ENCODE data around the gene PTGDR2.

The PTGDR2 gene

DNA sequence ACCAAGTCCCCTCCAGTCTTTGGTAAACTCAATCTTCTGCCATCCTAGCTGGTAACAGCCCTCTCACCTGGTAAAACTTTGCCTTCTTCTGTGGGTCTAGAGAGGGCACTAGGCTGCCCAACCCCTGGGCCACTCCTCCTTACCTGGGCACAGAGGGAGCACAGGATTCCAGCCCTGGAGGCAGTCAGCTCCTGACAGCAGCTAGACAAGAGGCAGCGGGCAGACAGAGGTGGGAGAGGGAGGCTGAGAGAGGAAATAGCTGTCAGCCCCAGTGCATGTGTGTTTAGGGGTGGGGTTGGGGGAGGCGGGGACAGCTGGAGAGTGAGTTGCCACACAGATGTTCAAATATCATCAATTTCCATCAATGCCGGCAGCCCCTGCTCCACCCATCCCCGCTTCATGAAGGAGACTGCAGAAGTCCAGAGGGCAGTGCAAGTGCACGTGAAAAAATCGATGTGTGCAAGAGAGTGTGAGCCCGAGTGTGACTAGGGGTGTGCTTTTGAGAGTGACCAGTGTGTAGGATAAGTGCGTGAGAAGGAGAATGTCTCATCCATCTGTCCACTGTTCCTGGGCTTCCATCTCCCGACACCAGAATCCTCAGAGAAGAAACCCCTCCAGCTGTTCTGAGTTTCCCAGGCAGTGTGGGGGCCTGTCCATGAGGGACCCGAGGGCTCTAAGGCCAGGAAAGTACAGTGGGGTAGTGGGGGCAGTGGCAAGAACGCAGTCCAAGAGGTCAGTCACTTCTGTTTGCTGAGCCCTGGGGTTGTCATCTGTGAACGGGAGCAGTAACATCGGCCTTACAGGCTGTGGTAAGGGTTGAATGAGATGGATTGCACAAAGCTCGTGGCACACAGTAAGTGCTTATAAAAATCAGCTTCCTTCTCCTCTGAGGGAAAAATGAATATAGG is at the start of gene PTGDR2:
TSS of gene PTGDR2 (minus strand) at position 225 of the 908 bp plus-strand sequence. CDS start 2,228 bp downstream, outside the sequence.
- DNase-seq: no peak

DNA sequence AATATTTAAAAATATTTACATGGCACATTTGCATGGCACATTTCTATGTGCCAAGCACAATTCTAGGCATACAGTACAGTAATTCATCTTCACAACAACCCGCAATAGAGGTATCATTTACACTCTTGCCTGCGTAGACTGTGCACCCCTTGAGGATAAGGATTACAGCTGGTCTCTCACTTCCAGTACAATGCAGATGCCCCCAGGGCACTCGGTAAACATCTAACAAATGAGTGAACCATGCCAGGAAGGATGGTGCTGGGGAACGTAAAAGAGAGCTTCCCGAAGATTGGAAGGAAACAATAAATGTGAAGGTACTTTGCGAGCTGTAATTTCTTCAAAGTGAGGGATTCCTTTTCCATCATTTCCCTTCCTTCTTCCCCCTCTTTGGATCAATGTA is 49.3 kb upstream of the PTGDR2 start:
- no peak for DNase-seq

DNA sequence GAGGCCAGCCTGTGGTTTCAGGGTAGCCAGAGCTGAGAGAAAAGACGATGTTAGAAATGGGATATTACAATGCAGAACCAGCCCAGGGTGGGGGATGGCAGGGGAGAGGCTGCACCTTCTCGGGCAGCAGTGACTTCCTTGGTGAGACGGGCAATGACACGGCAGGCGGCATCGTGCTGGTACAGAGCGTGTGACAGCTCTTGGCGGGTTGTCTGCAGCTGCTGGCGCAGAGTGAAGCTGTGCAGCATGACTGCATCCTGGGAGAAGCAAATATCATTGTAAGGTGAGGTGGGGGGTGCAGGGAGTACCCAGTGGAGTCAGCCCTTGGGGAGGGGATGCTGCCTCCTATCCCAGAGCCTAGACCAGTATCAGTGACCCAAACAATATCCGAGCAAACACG is 46.9 kb upstream of the PTGDR2 start:
- DNase-seq: no peak

DNA sequence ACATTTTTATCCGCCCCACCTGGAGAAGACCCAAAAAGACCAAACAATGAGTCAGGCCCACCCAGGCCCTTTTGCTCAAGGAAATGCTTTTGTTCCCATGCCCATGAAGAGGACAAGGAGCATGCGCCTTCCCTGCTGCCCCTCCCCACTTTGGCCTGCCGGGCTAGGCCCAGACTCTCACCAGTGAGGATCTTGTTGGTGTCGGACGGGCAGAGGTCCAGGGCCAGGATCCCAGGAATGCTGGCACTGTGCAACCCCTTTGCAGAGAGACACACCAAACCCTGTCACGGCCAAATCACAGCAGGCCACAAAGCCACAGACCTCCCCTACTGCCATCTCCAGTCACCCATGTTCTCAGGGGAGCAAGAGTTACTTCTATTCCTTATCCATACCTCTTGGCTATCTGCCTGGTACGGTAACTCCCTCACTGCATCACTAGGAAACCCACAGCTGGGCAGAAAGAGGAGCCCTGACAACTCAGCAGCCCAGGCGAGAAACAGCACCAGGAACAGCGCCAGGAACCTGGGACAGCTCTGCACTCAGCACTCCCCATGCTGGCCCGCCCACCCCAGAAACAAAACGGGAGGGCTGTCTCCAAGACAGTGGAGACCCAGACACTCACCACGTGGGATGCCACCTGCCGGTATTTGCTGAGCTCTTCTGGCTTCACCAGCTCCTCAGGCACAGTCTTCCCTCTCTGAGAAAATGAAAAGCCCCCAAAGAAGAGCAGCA is 45.1 kb upstream of the PTGDR2 start:
- DNase-seq: no peak

DNA sequence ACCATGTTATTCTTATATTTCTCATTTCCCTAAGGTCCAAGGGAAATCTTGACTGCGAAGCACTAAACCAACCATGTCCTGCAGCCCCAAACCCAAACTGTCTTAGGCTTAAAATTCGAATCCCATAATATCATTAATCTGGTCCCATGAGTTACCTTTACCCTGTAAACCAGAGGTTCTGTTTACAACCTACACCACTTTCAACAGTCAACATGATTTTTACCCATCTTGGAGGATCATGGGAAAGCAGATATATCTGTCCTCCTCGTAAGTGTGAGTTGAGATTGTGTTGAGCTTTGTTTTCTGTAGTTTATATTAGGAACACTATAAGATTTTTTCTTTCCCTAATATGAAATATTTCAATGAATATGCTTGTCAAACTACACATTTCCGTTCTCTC is 44.2 kb upstream of the PTGDR2 start:
- no peak for DNase-seq

DNA sequence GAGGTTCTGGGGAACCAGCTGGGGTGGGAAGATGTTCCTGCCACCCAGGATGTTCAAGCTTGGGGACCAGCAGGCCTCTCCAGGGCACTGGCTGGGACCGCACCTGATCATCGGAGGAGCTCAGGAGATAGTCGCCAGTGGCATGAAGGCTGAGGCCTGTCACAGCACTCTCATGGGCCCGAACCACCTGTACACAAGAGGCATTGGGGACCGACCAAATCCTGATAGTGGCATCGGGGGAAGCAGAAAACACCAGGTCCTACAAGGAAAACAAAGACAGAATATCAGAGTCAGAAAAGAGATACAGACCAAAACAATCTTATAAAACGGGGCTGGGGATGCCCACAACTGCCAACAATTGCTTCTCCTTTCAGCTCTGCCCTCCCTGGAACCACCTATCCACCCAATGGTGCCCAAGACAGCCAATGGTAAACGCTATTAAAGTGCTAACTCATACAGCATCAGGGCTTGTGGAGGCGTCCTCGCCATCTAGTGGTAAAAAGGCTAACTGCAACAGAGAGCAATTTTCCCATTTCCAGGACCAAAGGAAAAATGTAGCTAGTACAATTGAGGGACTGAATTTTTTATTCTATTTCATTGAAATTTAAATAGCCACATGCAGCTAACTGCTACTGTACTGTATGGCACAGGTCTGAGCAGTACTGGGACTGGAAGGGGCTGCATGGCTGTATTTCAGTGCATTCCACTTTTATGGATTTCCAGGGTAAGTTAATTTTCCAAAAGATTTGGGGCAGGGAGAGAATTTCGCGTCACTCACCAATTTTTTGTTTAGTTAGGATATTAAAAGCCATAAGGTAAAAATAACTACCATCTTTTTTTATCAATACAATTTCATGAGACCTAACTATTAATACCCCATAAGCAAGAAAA is 43.5 kb upstream of the PTGDR2 start:
- DNase-seq: no peak

DNA sequence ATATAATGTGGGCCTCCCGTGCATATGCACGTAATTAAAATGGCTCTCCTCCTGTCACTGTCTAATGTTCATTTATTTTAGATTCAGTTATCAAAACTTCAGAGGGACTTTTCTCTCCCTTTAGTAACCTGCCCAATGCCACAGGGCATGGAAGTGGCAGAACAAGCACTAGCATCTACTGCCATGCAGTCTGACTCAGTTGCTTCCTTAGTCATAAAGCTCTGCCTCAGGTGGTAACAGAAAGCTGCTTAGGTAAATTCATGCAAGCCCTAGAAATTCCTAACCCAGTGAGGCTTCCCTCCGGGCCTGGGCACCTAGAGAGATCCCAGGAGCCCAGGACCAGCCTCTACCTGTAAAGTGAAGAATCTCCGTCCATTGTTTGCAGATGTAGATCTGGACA is 41.7 kb upstream of the PTGDR2 start:
- DNase-seq: no peak

DNA sequence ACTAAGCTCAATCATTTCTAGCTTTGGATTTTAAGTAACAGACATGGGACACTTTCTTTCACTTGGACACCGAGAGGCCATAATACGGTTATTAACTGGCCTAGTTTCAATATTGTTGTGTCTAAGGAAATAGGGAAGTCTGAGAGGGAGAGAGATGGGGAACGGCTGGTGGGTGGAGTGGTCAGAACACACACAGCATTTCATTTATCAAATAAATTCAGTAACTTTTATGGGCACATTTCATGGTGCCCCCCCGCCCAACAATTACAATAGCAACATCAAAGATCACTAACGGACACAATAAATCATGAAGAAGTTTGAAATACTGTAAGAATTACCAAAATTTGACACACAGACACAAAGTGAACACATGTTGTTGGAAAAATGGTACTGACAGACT is 39.9 kb upstream of the PTGDR2 start:
- DNase-seq: no peak

DNA sequence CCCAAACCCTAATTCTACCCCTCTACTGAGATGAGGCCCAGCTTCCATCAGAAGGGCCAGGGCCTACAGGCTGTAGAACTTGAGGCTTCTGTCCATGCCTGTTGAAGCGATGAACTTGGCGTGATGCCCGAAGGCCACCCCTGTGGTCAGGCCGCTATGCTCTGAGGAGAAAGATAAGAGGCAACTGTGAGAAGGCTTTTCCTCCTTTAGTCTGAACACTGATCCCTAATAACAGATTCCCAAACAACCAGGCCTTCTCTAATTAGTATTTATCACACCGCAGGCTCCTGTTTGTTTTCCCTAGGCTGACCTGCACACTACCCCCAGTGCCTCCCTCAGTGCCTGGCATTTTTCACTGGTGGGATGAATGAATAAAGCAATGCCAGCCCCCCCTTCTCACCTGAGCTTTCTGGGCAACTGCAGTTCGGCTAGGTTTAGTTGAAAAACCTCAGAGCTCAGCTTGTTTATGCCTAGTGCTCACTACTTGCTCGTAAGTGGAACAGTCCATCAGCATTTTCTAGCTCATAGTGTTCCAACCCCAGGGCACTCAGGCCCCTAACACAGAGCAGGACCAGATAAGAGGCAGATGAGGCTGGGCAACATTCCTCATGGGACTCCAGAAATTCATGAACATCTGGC is 35.5 kb upstream of the PTGDR2 start:
- DNase-seq: no peak

DNA sequence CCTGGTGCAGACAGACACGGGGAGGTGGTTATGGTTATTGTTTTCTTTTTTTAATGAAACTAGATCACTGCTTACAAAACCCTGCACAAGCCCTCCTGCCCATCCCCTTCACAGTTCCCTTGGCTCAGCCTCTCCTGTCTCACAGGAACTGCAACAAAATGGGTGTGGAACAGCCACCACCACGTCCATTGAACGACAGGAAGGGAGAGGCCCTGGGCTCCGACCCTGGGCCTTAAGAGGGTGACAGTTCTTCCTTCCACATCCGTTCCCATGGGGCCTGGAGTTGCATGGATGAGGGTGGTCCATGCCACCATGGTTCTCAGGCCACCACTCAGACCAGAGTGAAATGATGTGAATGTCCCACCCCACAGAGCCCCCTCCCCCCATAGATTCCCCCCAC is 34.9 kb upstream of the PTGDR2 start:
- no peak for DNase-seq

DNA sequence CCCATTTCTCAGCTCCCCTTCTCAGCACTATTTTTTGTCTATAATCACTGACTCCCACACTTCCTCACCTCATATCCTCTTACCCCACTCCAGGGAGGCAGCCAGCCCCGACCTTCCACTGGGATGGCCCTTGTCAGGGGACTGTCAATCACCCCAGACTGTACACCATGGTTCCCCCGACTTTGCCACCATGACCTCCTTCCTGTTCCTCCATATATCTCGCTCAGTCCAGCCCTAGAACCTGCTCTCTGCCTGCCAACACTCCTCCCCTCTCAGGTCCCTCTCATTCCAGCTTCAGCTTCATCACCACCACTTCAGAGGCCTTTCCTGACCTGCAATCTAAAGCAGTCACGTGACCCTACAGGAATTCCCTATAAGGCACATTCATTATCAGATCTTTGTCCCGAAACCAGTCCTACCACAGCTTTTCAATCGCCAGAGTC is 34.1 kb upstream of the PTGDR2 start:
- no peak for DNase-seq

DNA sequence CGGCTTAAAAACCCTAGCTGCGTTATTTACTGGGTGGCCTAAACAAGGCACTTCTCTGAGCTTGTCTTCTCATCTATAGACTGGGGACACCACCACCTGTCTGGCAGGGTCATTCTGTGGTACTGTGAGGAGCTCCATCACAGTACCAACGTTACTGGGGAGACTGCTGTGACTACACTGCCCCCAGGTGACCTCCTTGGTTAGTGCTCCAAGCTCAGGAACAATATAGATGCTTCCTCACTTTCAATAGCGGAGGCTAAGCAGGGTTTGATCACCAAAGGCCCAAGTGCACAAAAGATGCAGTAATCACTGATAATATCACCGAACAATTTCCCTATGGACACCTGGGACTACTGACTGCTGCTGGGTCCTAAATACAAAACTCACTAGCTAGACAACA is 31.8 kb upstream of the PTGDR2 start:
- no peak for DNase-seq

DNA sequence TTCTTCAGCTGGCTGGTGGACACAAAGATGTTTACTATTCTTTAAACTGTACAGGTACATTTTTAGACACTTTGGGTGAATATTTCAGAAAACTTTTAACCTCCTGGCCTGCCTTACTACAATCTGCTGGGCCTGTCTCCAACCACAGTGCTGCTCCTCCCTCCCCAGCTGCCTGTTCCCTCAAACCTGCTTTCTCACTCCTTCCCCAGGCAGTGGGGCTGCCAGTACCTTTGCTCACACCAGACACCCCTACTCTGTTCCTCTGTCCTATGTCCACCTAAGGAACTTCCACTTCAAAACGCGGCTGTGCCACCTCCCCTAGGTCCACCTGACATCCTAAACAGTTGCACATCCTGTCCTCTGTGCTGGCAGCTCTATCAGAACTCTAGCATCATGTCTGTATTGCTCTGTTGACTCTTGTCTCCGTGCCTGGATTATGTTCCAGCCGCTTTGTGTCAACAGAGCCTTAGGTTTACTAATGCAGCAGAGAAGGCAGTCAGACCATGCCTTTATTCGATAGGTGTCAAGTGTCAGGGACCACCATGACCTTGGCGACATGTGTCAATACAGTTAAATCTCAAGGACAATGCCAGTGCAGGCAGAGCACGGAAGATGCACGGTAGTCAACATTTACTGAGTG is 25.0 kb upstream of the PTGDR2 start:
- DNase-seq: no peak

DNA sequence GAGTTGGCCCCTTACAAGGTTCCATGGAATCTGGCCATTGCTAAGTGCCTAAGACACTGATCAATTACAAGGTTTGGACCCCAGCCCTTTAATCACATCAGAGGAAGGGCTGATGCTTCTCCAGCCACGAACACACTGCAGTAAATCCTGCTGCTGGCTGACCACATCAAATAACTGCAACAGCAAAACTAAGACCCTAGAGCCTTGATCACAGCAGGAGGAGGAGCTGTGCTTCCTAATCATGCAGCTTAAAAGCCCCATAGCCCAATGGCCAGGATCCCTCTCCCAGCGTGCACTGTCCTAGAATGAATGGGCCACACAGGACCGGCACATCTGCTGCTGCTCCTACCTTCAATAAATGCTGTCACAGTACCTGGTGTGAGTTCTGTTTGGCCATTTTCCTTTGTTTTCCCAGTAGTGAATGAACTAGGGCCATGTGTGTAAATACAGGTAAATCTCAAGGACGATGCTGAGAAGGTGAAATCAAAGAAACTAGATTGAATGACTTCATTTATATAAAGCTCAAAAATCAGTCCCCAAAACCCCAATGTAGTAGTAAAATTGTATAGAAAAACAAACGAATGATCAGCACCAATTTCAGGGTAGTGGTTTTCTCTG is 24.3 kb upstream of the PTGDR2 start:
- DNase-seq: no peak

DNA sequence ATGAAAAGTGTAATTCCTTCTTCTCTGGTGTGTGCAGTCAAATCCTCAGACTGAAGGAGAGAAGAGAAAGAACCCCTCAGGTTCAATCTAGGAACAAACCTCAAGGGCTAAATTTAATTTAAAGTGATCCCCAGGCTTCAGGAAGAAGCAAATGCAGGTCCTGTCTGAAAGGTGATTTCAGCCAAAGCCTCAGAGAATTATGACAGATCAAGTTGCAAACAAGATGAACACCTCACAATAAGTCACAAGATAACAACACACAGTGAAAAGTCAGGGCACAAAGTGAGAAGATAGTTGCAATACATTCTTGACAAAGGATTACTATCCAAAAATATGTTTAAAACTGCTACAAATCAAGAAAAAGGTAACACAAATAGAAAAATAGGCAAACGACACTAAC is 23.4 kb upstream of the PTGDR2 start:
- no peak for DNase-seq

DNA sequence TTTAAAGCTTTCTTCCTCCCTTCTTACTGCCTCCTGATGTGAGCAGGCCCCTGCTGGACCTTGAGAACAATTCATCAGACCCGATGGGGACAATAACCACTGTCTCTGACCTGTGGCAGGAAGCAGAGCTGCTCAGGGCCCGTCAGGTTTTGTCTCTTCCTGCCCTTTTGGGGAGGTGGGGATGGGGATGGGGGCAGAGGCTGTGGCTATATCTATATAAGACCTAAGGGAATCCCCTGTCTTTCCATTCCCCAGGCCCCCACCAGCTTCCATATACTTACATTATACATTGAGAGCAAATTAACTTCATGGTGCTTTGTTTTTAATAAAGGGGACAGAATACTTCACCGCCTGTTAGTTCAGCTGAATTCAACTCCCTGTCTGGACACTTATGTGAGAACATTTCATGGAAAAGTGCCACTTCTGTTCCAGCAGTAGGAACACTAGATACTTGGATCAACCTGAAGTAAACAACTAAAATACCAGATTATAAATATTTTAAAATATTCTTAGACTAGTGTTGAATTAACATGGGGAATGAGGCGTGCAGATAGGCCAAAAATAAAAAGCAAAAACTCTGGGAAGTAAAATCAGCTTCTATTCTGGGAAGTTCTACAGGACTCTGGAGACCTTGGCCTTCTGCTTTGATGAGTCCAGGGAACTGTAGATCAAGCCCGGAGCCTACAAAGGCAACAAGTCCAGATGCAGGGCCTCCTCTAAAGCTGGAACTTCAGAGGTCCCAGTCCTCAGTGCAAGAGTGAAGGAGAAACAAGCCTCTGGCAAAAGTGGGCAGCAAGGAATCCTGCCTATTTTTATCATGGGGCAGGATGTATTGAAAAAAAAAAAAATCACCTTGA is 22.7 kb upstream of the PTGDR2 start:
- DNase-seq: no peak

DNA sequence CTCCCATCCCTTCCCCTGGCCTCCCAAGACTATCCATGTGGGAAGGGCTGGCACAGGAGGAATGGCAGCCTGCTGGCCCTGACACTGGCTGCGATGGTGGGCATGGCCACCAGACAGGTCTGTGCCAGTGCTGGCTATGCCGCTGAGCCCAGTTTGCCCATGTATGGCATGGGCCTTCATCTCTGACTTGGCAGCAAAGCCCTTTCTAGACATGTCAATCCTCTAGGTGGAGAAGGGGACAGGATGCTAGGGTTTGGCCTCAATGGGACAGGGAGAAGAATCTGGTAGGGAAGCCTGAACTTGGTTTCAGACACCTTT is 20.4 kb upstream of the PTGDR2 start:
- DNase-seq: no peak

DNA sequence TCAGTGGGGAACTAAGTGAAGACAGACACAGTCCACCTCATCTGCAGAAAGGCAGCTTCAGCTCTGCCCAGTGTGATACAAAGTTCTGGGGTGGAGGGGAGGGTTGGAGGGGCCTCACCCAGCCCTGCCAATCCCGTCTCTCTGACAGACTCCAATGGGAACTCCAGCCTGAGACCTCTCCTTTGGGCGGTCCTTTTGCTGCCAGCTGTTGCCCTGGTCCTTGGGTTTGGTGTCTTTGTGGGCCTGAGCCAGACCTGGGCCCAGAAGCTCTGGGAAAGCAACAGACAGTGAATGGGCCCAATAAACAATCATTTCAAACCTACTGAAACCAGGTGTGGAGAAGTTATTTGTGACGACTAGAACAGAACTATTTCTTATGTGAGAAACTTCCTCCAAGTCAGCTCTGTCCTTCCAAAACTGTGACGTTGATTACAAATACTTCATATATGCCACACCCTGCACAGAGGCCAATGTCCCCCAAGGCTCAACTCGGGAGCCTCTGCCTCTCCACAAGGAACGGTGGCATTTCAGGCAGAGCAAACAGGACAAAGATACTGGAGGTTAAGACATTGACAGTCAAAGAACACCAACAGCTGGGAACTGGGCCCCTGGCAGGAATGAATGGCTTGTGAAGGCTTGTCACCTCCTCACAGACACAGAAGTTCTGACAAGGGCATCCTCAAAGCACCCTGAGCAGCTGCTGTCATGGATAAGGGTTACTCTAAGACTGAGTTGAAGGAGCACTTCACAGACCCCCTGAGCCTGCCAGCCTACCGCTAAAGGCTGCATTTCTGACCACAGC is 19.8 kb upstream of the PTGDR2 start:
- no peak for DNase-seq

DNA sequence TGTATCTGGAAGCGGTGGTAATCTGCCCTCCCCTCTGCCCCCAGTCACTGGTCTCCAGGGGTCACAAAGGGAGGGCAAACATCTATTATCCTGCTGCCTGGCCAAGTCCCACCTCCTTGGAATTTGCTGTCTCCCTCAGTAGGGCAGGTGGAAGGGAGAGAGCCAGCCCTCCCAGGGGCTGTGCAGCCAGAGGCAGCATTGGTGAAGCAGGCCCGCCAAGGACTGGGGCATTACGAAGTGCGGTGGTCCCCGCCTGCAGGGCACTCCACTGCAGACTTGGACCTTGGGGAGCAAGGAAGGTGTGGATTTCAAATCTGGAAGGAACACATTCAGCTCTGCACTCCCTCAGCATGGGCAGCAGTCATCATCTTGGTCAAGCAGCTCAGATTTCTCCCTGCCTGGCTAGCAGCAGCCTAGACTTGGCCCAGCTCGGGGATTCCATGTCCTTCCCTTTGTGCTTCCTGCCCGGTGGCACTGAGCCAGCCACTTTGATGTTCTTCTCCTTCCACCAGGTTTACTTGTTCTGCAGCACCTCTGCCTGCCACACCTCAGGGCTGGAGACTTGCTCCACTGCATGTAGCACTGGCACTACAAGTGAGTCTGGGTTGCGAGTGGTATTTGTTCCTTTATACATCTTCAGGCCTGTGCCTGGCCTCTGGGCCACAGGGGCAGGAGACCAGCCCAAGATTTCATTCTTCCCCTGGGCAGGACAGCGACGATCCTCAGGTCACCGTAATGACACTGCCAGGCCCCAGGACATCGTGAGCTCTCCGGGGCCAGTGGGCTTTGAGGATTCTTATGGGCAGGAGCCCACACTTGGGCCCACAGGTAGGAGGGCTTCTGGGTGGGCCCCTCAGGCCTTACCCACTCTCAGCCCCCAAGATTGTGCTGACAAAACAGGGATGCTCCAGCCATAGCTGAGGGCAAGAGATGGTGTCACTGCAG is 18.9 kb upstream of the PTGDR2 start:
- no peak for DNase-seq

Data from NCI-H1436 treated with DMSO at 0.1 percent for 48 hours (cell line).